ENCODE results near the gene SEL1L3.

The SEL1L3 gene

DNA sequence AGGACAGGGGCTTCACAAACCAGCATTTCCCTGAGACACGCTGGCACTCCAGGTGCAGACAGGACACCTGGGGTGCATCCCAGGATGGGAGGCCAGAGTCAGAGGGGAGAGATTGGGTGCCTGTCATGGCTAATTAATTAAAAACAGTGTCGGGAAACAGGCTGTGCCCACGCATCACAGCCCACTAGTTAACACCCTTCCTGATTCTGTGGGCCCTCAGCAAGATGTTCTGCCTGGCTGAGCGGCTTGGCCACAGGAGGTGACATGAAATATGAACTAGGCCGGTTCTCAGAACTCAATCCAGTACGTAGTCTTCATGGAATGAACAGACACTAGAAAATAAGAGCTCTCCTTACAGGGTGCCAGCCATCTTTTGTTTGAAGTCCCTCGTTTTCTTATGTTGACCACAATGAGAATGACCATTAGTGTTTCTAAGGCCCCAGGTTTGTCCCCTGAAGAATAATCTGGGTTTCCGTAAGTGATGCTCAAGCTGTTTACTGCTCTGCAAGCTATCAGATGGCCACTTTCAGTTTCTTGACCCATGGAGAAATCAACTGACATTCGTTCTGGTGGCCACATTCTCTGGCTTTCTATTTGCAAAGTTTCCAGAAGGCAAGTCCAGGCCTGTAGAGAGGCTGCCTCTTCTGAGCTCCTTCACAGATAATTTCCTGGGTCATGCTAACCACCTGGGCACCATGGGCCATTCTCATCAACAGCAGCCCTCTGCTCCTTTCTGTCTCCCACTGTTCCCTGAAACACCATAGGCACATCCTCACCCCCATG is 134.9 kb downstream of the SEL1L3 start:
- DNase-seq = no peak

GRCh38 chr4:25725870-25726269 is 136.9 kb downstream of the SEL1L3 start:
- DNase-seq = no peak

DNA sequence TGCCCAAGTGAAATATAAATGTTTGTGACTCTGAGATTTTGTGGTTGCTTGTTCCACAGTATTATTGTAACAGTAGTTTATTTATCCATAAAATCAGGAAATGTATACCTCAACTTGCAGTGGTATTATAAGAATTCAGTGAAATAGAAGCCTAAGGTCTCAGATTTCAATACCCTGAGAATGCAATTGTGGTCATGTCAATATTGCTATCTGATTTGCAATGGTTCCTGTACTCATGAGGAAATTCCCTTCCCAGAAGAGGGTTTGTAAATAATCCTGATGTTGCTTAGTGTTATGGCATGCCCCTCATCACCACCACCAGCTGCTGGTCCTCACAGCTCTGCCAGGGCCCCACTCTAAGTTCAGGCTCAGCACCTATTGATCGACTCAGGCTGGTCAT is 139.4 kb downstream of the SEL1L3 start:
- DNase-seq = no peak

GRCh38 chr4:25722964-25723363 is 139.8 kb downstream of the SEL1L3 start:
- DNase-seq = no peak

- DNase-seq = no peak
Measured at GRCh38 chr4:25713812-25714211, 149.0 kb downstream of the SEL1L3 start.

- no peak for DNase-seq
Measured at GRCh38 chr4:25712611-25713010, 150.2 kb downstream of the SEL1L3 start.

- no peak for DNase-seq
Measured at GRCh38 chr4:25710637-25711036, 152.2 kb downstream of the SEL1L3 start.

- DNase-seq = no peak
Measured at GRCh38 chr4:25704516-25704915, 158.3 kb downstream of the SEL1L3 start.

GRCh38 chr4:25703731-25704388 is 158.9 kb downstream of the SEL1L3 start:
- no peak for DNase-seq

DNA sequence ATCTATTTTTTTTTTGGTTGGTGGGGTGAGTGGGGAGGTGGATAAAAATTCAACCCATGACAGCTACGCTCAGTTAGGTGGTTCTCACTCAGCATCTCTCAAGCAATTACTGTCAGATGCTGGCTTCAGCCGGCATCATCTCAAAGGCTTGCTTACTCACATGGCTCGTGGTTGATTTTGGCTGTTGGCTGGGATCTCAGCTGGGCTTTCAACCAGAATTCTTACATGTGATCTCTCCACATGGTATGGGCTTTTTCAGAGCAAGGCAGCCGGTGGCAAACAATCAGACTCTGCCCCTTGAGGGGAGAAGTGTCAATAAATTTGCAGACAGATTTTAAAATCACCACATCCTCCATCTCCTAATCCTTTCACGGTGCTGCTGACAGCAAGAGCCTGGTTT is 159.9 kb downstream of the SEL1L3 start:
- DNase-seq = peak; percentile 27 to 73

DNA sequence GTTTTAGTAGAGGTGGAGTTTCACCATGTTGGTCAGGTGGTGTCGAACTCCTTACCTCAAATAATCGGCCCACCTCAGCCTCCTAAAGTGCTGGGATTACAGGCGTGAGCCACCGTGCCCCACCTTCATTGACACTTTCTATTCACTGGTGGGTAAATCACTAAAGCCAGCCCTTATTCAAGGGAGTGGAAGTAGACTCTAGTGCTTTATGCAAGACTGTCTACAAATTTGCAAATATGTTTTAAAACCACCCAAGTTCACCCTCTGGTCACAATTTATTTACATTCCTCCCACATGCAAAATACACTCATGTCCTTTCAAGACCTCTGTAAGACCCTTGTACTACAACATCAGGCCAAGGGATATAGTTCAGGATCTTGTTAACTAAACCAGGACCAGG is 162.1 kb downstream of the SEL1L3 start:
- no peak for DNase-seq

- DNase-seq = no peak
Measured at GRCh38 chr4:25697516-25697915, 165.3 kb downstream of the SEL1L3 start.
